Panc1 (cell line): ENCODE data around the gene TPRN.

Experiments used
- CTCF ChIP-seq: fragments of 450-650 bp; IDR thresholded peaks from 2 replicates; pipeline ENCODE4 v1.5.1; 2017; ENCODE audit warnings: mild to moderate bottlenecking
- POLR2AphosphoS5 ChIP-seq: IDR thresholded peaks from 2 replicates; pipeline ENCODE4 v1.6.1; 2012; ENCODE audit warnings: mild to moderate bottlenecking, low read depth, low read length, moderate library complexity
- TCF7L2 ChIP-seq: IDR thresholded peaks from 2 replicates; pipeline ENCODE4 v1.6.1; 2011; ENCODE audit warnings: mild to moderate bottlenecking, low read depth, low read length, inconsistent platforms
- TF ChIP-seq, protein P1 (sequence below), 2 experiments: IDR thresholded peaks; 2 replicates each; pipeline ENCODE4 v1.6.1; 2011 to 2012; ENCODE audit warnings: low read depth in 2 of 2, control low read depth in 1 of 2, low read length in 1 of 2, mild to moderate bottlenecking in 1 of 2, moderate library complexity in 1 of 2; ENCODE audit not compliant: insufficient read depth in 1 of 2

DNA sequence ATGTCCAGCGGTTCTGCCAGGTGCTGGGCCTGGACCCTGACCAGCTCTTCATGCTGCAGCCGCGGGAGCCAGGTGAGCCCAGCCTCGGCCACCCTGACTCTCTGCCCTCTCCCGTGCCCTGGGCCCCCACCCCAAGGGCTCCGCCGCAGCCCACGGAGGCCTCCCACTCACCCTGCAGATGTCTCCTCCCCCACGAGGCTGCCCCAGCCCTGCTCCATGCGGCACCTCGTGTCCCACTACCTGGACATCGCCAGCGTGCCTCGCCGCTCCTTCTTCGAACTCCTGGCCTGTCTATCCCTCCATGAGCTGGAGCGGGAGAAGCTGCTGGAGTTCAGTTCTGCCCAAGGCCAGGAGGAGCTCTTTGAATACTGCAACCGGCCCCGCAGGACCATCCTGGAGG lies 14.1 kb upstream of the TPRN start:
- no peak for TF ChIP-seq CTCF
- TF ChIP-seq TCF7L2: no peak
- TF ChIP-seq POLR2AphosphoS5: no peak
- TF ChIP-seq, protein P1, sequence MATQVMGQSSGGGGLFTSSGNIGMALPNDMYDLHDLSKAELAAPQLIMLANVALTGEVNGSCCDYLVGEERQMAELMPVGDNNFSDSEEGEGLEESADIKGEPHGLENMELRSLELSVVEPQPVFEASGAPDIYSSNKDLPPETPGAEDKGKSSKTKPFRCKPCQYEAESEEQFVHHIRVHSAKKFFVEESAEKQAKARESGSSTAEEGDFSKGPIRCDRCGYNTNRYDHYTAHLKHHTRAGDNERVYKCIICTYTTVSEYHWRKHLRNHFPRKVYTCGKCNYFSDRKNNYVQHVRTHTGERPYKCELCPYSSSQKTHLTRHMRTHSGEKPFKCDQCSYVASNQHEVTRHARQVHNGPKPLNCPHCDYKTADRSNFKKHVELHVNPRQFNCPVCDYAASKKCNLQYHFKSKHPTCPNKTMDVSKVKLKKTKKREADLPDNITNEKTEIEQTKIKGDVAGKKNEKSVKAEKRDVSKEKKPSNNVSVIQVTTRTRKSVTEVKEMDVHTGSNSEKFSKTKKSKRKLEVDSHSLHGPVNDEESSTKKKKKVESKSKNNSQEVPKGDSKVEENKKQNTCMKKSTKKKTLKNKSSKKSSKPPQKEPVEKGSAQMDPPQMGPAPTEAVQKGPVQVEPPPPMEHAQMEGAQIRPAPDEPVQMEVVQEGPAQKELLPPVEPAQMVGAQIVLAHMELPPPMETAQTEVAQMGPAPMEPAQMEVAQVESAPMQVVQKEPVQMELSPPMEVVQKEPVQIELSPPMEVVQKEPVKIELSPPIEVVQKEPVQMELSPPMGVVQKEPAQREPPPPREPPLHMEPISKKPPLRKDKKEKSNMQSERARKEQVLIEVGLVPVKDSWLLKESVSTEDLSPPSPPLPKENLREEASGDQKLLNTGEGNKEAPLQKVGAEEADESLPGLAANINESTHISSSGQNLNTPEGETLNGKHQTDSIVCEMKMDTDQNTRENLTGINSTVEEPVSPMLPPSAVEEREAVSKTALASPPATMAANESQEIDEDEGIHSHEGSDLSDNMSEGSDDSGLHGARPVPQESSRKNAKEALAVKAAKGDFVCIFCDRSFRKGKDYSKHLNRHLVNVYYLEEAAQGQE (IDR thresholded peaks at IDR 0.05; ENCODE audit: insufficient read depth in 1 of 2, low read depth in 2 of 2, low read length in 1 of 2): no peak
